GM12801 (cell line): ENCODE data around the gene HAGH.

ENCODE experiments used
- TF ChIP-seq, protein P1 (sequence below): IDR thresholded peaks from one replicate; pipeline ENCODE4 v1.5.1; 2011; ENCODE audit warnings: control low read depth; ENCODE audit not compliant: insufficient read length; ENCODE audit errors: extremely low read depth

HAGH gene

DNA sequence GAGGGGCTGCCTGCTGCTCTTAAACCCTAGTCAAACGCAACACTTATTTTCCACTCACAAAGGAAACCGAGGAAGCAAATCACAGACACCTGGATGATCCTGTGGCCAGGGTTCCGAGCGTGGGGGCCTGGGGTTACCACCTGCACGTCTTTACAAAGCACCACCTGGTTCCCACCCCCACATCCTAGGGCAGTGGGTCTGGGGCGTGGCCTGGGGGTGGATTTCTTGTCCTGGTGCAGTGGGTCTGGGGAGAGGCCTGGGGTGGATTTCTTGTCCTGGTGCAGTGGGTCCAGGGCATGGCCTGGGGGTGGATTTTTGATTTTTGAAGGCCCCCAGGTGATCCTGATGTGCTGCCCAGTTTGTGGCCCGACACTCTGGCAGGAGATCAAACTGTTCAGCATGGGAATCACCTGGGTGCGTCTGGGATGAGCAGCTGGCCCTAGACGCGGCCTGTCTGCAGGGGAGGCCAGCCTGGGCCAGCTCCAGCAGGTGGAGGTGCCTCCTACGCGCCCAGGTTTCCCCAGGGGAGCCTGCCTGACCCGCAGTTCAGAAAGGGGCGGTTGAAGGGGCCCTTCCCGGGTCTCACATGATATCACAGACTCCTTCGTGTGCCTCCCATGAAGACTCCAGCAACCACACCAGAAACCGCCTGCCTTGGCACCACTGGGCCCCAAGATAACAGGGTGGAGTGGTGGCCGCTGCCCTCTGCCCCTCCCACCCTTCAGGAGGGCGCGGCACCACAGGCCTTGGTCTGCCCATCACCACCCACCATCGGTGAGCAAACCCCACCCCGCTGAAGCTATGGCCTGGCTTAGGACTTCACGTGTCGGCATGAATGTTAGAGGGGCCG is 6.3 kb downstream of the HAGH start:
- TF ChIP-seq, protein P1, sequence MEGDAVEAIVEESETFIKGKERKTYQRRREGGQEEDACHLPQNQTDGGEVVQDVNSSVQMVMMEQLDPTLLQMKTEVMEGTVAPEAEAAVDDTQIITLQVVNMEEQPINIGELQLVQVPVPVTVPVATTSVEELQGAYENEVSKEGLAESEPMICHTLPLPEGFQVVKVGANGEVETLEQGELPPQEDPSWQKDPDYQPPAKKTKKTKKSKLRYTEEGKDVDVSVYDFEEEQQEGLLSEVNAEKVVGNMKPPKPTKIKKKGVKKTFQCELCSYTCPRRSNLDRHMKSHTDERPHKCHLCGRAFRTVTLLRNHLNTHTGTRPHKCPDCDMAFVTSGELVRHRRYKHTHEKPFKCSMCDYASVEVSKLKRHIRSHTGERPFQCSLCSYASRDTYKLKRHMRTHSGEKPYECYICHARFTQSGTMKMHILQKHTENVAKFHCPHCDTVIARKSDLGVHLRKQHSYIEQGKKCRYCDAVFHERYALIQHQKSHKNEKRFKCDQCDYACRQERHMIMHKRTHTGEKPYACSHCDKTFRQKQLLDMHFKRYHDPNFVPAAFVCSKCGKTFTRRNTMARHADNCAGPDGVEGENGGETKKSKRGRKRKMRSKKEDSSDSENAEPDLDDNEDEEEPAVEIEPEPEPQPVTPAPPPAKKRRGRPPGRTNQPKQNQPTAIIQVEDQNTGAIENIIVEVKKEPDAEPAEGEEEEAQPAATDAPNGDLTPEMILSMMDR, result no peak

DNA sequence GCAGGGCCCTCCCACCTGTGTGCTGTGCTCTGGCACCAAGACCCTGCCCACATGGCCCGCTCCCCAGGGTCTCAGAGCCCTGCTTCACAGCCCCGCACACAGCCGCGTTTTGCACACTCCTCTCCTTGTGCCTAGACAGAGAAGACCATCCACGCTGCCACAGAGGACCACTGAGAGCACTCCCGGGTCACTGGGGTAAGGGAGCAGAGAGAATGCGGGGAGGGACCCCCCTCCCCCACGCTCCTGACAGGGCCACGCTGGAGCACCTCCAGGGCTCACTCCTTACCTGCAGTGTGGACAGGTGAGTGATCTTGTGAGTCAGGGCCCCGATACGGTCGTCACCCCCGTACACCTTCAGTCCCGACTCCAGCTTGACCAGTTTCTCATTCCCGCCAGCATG is 7.0 kb downstream of the HAGH start:
- TF ChIP-seq, protein P1, result no peak

DNA sequence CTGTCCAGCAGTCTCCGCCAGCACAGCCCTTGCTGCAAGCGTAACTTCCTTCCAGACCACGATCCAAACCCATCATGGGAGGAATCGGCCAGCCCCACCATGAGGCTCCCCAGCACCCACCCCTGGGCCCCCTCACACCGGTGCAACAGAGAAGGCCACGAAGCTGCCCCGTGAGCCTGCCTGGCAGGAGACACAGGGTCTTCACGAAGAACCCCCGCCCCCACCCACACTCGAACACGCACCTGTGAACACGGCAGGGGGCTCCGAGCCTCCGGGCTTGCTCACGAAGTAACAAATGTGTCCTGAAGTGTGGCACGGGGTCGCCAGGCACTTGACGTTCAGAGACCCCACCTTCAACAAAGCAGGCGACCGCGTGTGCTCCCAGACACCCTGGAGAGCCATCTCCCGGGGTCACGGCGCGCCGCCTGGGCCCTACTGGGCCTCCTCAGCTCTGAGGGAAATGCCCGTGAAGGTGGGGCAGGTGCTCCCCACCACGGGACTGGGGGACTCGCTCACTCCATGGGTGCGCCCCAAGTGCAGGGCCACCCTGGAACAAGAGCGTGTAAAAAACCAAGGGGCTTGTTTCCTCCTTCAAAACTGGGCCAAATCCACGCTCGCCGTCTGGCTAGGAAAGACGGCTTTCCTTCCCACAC is 7.6 kb downstream of the HAGH start:
- TF ChIP-seq, protein P1, result no peak

DNA sequence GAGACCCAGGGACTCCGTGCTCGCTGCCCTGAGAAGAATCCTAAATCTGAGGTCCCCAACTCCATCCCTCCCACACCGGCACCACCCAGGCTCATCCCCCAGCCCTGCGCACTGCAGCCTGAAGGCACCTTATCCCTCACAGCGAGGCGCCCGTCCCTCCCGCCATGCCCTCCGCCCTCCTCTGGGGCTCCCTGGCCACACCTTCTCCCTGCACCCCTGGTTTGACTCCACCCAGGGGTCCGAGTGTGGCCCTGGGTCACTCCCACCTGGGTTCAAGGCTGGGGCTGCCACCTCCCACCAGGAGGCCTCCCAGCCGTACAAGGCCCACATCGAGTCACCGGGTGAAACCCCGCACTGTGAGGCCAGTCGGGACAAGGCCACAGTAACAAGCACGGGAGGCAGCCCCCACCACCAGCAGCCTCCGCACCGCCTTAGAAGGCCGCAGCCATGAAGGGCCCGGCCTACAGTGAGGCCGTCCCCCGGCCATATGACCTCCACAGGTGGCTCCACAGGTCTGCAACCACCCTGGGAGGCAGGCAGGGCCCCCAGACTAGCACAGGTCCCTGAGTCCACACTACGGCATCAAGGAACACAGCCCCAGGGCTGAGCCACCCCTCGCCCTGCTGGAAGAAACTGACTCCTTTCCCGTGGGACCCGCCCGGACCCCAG is 8.3 kb downstream of the HAGH start:
- TF ChIP-seq, protein P1, result no peak

DNA sequence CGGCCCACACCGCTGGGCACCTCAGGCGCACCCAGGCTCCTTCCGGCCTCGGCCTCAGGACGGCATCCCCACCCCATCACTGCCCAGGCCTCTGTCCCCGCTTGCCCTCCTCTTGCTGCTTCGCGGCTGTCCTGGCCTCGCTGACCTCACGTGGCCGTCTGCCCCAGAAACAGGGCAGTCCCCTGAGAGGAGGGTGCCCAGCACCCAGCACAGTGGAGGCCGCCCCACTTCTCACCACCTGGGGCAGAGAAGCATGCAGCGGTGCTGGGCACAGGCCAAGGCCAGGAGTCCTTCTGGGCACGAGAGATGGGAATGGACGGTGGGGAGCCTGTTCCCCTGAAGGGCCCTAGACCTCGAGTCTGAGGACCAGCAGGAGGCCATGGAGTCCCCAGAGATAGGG is 8.9 kb downstream of the HAGH start:
- TF ChIP-seq, protein P1, result no peak

DNA sequence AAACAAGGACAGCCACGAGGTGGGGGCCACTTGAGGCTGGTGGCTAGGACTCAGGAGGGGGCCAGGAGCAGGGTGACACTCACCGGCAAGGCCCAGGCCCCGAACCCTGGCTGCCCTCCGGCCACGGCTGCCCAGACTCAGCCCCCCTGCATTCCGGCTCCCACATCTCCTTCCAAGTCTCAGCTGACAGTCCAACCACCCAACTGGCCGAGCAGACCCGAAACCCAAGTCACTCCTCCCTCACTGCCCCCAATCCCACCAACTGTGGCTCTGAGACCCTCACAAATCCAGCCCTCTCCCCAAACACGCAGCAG is 9.4 kb downstream of the HAGH start:
- TF ChIP-seq, protein P1, result no peak
